Measurements from ENCODE around the gene BEGAIN.

- no peak for TF ChIP-seq CTCF (IDR thresholded peaks at IDR 0.05)
- no peak for TF ChIP-seq POLR2A (IDR thresholded peaks at IDR 0.05)
These were observed 33.0 kb downstream of the BEGAIN start for GRCh38 chr14:100554082-100554677.

All from heart left ventricle (tissue), 13 donors.